NCI-H2196 (cell line): ENCODE data around the gene USP14.

Experiments used
- DNase-seq: peaks from one replicate; lab custom pipeline; 2025; ENCODE audit not compliant: unreplicated experiment; lab: John Stamatoyannopoulos, UW

Gene USP14

DNA sequence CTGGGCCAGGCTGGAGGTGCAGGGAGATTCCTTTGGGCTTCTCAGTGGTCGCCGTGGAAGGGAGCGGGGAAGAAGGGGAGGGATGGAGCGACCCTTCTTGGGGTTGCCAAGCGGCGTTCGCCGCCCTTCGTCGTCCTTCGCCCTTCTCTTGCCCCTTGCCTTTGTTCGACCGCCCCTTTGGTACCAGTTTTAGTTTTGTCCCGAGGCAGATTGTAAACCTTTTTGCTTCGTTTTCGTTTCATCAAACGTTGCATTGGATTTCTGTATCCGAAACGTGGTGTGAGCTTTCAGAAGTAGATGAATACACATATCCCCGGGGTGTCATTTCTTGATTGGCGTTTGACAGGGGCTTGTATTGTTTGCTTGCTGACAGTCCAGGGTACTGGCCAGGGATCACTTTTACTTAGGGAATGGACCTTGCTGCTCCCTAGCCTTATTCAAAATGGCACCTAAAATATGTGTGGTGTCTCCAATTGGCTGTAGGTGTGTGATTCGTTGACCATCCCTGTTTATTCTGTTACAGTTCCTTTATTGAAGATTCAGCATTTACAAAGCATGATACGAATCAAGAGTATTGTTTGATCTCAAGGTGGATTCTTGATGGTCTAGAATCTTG, 788 bp downstream of the USP14 start:
- DNase-seq: peak; percentile 19

DNA sequence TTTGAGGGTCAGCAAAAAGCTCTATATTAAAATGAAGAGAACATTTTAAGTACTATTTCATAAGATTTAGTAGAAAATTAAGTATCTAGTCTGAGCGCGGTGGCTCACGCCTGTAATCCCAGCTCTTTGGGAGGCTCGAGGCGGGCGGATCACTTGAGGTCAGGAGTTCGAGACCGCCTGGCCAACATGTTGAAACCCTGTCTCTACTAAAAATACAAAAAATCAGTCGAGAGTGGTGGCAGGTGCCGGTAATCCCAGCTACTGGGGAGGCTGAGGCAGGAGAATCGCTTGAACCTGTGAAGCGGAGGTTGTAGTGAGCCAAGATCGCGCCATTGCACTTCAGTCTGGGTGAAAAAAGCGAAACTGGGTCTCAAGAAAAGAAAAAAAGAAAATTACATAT, 1.6 kb downstream of the USP14 start:
- DNase-seq: no peak

DNA sequence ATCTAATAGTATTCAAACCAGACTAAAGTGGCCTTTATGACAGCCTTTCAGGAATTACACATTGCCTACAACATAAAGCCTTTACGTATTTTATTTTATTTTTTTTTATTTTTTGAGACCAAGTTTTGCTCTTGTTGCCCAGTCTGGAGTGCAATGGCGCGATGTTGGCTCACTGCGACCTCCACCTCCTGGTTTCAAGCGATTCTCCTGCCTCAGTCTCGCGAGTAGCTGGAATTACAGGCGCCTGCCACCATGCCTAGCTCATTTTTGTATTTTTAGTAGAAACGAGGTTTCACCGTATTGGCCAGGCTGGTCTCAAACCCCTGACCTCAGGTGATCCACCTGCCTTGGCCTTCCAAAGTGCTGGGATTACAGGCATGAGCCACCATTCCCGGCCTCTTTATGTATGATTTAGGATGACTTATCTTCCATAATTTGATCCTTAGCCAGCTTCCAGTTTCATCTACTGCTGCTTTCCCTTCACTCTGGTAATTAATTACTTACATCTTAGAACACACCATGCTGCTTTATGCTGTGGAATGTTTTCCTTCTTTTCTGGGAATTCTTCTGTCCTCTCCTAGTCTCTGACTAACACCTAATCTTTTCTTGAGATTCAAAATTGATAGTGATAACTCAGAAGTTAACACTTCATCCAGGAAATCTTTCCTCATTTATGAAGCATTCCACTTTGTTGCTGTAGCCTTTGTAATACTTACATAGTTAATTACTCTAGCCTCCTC, 2.6 kb downstream of the USP14 start:
- DNase-seq: no peak

DNA sequence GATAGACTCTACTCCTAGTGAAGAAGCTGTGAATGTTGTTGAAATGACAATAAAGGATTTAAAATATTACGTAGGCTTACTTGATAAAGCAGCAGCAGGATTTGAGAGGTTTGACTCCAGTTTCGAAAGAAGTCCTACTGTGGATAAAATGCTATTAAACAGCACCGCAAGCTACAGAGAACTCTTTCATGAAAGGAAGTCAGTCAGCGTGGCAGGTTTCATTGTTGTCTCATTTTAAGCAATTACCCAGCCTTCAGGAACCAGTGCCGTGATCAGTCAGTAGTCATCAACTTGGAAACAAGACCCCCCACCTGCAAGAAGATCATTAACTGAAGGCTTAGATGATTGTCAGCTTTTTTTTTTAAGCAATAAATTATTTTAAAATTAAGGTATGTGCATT, 14.0 kb downstream of the USP14 start:
- no peak for DNase-seq

DNA sequence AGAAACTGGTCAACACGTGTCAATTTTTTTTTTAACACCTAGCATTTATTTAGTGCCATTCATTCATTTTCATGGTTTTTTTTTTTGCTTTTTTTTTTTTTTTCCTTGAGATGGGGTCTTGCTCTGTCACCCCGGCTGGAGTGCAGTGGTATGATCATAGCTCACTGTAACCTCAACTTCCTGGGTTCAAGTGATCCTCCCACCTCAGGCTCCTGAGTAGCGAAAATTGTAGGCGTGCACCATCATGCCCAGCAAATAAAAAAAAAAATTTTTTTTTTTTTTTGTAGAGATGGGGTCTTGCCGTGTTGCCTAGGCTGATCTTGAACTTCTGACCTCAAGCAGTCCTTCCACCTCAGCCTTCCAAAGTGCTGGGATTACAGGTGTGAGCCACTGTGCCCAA, 21.1 kb downstream of the USP14 start:
- DNase-seq: no peak

DNA sequence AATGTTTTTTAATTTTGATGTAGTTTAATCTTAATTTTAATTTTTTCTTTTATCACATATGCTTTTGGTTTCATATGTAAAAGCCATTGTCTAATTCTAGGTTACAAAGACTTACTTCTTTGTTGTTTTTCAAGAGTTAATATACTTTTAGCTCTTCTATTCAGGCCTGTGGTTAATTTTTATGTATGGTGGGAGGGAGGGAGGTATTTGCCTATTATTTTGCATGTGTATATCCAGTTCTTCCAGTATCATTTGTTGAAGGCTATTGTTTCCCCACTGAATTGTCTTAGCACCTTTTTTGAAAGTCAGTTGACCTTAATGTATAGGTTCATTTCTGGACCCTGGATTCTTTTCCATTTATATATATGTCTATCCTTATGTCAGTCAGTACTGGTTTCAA, 23.4 kb downstream of the USP14 start:
- DNase-seq: no peak

DNA sequence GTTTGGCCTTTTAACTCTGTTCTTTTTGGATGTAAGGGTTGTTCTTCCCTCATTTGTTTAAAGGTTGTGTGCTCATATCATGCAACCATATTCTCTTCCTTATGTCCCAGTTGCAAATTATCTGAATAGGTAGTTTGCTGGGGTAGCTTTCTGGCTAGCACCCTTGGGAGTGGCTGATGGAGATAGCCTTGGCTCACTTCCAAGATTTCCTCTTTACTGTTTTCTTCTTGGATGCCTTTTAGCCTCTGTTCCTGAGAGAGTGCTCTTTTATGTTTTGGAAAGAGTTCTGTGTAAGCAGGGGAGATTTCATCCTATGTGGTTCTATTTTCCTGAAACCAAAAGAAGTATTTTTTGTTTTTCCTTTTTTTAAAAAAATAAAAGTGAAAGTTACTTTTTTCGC, 25.4 kb downstream of the USP14 start:
- DNase-seq: peak; percentile 50

DNA sequence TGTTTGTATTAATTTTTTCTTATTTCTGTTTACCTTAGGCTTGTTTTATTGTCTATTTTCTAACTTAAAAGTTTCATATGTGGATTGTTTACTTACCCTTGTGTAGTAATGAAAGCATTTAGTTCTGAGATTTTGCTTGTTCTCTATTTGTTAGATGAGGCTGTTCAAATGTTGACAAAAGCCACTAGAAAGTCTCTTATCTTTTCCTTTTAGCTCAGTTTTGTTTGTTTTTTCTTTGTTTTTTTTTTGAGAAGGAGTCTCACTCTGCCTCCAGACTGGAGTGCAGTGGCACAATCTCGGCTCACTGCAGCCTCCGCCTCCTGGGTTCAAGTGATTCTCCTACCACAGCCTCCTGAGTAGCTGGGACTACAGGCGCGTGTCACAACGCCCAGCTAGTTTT, 30.9 kb downstream of the USP14 start:
- DNase-seq: no peak

DNA sequence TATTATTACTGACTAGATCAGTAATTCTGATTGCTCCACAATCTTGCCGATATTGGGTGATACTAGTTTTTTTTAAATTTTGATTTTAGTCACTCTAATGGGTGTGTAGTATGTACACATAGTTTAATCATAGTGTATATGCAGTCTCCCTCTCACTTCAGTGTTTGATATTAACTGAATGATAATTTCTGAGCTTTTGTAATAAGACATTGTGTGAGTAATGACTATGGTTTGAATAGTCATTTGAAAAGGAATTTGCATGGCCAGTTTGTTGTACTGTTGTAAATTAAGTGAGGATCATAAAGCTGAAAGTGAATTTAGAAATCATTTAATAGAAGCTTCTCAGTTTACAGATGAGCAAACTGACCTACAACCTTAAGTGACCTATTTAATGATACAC, 33.4 kb downstream of the USP14 start:
- DNase-seq: no peak

DNA sequence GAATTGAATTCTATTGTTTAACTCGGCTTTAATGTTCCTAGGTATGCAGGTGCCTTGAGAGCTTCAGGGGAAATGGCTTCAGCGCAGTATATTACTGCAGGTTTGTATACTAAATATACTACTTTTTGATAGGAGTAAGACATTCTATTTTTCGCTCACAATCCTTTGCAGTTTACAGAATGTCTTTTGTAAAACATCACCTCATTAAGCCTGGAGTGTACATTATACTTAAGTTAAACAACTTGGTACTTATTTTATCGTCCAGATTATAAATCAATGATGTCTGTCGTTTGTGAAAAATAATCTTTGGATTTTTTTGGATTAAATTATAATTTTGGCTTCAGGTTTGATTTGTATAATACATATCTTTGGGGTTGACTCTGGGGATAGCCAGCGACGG, 34.4 kb downstream of the USP14 start:
- no peak for DNase-seq

DNA sequence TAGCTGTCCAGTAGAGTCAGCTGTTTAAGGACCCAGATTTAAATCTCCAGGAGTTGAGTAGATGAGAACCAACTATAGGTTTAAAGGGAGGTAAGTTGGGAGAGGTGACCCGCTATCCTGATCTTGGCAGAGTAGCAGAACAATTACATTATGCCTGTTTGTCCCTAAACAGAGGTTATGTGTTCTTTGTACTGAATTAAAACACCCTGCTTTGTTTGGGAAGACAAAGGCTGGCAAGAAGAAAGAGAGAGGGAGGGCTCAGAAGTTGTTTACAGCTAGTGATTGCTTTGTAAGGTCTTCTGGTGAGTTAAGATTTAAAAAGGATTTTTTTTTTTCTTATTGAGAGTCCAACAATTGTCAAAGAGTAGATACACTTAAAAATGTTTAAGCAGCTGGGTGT, 37.3 kb downstream of the USP14 start:
- DNase-seq: no peak

DNA sequence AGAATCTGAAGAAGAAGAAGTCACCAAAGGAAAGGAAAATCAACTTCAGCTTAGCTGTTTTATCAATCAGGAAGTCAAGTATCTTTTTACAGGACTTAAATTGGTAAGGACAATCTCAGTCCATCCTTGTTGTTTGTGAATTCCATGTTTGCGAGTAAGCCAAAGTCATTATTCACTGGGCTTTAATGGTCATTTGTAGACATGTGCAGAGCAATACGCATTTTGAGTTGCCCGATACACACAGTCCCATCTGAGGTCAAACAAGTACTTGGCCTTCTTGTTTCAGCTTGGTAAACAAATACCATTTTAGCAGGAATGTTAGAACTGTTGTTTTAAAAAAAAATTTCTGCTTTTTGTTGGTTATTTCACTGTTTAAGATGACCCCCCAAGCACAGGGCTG, 40.9 kb downstream of the USP14 start:
- DNase-seq: no peak

DNA sequence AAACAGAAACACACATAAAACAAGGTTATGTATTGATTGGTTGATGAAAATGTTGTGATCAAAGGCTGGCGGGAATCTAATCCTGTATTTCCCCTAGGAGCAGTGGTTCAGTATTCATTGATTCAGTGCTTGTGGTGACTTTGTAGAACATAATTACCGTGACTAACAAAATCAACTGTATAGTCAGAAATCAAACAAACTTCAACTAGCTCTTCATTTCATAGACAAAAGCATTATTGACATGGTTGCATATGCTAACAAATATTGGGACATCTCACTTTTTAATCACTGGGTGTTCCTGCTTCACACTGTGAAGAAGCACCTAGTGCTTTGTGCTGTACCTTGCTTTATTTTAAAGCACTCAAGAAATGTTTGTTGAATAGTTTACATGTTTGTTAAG, 41.4 kb downstream of the USP14 start:
- DNase-seq: no peak

DNA sequence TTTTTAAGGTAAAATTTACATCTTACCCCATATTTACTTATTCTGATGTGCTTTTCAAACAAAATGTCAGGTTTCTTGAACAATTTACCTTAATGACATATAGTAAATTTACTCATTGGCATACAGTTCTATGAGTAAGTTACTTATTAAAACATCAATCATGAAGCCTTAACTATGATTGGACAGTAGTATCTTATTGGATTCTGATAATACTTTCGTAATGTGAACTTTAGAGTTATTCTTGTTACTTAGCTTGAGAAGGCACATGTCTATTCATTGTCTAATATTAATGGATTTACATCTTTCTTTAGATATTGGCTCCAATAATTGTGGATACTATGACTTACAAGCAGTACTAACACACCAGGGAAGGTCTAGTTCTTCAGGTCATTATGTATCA, 51.7 kb downstream of the USP14 start:
- DNase-seq: no peak

DNA sequence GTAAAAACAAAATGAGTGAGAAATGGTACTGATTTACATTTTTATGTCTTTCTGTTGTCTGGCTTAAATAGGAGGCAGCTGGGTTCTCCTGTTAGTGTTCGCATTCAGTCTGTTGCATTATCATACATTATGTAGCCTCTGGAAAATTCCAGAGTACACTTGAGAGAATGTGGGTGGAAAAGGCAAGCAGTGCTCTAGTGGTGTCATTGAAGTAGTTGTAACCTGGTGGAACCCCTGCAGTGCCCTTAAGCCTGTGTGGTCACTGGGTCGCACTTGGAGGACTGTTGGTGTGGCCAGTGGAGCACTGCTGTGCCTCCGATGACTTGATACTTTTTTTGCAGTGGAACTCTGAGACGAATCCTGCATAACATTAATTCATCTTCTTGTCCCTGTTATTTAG, 52.4 kb downstream of the USP14 start:
- DNase-seq: no peak

DNA sequence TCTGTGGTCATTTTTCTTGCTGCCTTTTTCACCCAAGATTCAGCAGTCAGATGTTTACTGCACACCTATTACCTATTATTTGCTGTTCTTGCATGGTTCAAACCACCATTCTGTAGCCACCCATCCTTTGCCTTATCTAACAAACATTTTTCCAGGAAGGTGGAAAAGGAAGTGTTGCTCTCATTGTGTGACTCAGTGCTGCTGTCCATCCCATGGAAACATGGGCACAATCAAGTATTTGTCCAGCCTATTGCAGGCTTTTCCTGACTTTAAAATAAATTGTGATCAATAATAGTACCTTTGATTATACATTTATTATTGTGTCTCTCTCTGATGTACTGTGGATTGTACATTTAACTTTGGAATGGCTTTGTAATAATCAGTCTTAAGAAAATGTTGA, 53.2 kb downstream of the USP14 start:
- DNase-seq: no peak

DNA sequence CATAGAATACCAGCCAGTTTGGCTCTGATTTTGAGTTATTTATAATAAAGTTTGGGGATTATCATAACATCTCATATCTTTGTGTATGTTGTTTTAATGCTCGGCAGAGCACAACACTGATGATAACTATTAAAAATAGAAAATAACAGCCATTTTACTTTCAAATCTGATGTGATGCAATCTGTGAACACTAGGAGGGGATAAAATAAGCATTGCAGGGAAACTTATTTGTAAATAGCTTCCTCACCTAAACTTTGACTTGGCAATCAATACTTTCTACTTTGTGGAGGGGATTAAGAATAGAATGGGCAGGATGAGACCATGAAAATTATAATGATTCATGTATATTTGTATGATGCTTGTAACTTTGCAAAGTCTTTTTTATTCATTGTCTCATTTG, 54.4 kb downstream of the USP14 start:
- no peak for DNase-seq

DNA sequence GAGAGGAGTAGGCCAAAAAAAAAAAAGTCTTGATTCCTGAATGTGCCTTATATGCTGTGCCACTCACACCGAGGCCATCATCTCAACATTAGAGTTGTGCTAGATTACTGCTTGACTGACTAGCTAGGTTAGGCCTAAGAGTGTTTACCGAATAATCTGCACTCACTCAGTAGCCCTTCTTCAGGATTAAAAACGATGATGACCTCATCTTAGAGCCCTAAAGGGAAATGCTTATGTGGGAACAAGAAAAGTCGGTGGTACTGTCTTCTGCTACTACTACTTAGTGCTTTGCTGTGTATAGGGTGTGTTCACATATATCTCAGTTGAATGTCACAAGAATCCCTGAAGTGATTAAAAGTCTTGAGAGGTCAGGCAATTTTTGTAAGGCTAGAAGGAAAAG, 55.1 kb downstream of the USP14 start:
- DNase-seq: no peak

DNA sequence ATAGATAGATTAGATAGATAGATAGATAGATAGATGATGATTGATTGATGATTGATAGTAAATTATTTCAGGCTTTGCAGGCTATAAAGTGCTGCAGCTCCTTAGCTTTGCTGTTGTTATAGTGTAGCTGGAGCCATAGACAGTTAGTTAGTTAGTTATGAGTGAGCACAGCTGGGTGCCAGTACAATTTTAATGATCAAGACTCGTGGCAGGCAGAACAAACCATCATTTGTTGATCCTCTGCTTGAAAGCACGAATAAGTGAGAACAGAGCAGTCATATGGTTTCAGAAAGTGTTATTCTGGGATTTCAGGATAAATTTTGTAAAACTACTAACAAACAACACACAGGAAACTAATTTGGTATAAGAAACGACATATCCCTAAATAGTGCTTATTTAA, 55.6 kb downstream of the USP14 start:
- DNase-seq: no peak

DNA sequence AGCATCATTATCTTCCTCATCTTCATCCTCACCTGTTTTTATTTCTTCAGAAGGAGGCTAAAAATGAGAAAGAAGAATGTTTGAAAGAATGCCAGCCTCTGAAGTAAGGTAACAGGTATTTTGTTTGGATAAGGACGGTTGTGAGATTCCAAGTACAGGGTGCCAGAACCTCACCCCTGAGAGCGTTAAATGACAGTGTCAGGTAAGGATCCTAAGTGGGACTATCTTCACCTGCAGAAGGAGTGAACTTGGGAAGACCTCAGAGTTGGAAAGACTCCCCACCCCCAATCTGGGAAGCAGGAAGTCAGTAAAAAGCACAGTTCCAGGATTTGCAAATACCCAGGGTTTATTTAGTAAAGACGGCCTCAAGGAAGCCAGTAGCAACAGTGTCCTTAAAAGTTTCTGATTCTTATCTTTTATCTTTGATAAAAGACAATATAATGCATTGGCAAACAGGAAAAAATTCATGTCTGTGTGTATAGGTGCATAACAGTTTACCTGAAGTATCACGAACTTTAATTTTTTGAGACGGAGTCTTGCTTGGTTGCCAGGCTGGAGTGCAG, 57.2 kb downstream of the USP14 start:
- no peak for DNase-seq

DNA sequence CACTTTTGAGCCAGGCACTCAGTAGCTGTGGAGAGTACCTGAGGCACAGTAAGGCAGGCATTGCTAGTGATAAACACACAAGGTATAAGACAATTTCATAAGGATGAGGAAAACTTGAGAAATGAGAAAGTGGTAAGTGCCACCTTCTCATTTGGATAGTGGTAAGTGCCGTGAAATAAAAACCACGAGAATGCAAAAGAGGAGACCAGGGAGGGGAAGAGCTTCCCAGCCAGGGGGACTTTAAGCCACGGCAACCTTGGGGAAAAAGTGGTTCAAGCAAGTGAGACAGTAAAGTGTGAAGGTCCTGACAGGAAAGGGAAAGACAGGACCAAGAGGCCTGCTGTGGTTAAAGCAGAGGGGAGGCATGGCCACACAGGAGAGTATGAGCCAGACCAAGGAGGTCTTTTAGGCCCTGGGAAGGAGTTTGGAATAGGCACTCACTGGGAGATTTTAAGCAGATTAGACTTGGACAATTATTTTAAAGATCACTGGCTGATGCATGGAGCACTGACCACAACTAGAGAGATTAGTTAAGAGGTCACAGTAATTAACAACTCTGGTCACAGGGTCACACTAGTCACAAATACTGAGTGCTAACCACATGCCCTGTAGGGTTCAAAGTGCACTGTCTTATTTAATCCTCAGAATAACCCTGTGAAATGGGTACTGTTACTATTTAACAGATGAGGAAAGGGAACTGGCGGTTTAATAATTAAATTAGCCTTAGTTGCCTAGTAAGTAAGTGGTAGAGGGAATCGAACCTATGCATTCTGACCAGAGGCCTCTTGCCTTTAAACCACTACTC, 59.4 kb downstream of the USP14 start:
- DNase-seq: no peak

DNA sequence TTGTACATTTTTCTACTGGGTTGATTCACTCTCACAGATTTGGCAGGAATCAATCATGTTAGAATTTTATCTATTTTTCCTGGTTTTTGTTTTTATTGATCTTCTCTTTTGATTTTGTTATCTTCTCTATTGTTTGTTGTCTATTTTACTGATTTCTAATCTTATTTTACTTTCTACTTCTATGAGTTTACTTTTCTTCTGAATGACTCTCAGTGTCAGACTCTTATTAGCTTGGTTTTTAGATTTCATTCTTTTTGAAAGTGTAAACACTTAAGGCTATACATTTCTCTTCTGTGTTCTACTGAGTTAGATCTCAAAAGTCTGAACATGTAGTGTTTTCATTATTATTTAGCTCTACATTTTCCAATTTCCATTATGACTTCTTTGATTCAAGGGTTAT, 62.4 kb downstream of the USP14 start:
- no peak for DNase-seq
